ENCODE measurements around the gene C15orf39.
"Not testable (repeated sequence)": the region's sequence is repeated elsewhere in the genome, so short reads cannot be mapped to it uniquely, and the experiment has no call there.

Gene C15orf39

DNA sequence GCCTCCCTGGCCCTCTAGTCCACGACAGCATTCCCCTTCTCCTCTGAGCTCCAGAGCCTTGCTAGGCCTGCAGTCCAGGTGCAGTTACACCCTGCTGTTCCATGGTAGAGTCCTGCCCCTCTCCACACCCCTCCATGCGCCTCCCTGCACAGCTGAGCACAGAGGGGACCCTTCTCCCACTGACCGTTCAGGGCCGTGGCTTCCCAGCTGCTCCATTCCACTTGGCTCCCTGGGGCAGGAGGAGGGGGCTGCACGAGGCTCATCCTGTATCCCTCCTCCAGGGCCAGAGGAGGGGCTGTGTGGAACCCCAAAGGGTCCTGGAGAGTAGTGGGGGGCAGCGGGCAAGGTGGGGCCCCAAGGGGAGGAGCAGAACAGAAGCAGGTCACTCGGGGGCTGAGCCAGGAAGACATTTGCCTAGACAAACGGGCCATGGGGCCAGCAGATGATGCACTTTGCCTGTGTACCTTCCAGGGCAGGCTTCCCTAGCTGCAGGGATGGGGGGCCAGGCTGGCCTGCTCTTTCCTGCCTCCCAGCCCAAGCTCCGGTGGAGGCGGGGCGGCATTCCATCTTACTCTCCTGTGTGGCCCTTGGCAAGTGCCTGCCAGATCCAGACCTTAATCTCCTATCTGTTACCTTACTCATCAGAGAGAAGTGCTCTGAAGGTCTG is 35.8 kb downstream of the C15orf39 start:
- Histone ChIP-seq H3K9ac (ENCODE audit: low read length) (no peak overlapping the region), H3K27ac (ENCODE audit: low read length) (no peak overlapping the region), H2AFZ (ENCODE audit: low read depth, low read length) (no peak overlapping the region), H3K4me3 (ENCODE audit: low read length) (no peak overlapping the region), H3K27me3 (ENCODE audit: low read depth, low read length) (peaks cover 19% of the 10 kb centered on the region), H3K36me3 (replicated peaks; ENCODE audit: low read depth, low read length) (no peaks in the 10 kb centered on the region), H3K4me2 (ENCODE audit: low read length) (no peak overlapping the region), H3K9me3 (ENCODE audit: insufficient read depth, low read length) (no peaks in the 10 kb centered on the region), H3K4me1 (ENCODE audit: low read length) (peaks cover 9% of the 10 kb centered on the region), H4K20me1 (ENCODE audit: insufficient read depth, low read length) (no peaks in the 10 kb centered on the region), H3K79me2 (ENCODE audit: low read length) (no peaks in the 10 kb centered on the region)
- no peak for TF ChIP-seq EZH2phosphoT487 (IDR thresholded peaks at IDR 0.05; ENCODE audit: low read depth)
- TF ChIP-seq, protein P1, sequence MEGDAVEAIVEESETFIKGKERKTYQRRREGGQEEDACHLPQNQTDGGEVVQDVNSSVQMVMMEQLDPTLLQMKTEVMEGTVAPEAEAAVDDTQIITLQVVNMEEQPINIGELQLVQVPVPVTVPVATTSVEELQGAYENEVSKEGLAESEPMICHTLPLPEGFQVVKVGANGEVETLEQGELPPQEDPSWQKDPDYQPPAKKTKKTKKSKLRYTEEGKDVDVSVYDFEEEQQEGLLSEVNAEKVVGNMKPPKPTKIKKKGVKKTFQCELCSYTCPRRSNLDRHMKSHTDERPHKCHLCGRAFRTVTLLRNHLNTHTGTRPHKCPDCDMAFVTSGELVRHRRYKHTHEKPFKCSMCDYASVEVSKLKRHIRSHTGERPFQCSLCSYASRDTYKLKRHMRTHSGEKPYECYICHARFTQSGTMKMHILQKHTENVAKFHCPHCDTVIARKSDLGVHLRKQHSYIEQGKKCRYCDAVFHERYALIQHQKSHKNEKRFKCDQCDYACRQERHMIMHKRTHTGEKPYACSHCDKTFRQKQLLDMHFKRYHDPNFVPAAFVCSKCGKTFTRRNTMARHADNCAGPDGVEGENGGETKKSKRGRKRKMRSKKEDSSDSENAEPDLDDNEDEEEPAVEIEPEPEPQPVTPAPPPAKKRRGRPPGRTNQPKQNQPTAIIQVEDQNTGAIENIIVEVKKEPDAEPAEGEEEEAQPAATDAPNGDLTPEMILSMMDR (IDR thresholded peaks at IDR 0.05; ENCODE audit: low read depth, low read length): no peak

- H3K36me3 ChIP-seq (replicated peaks; ENCODE audit: low read depth, low read length): no peaks in the 10 kb centered on the region
- H4K20me1 ChIP-seq (ENCODE audit: insufficient read depth, low read length): no peaks in the 10 kb centered on the region
- TF ChIP-seq, protein P1 (IDR thresholded peaks at IDR 0.05; ENCODE audit: low read depth, low read length): no peak
- TF ChIP-seq EZH2phosphoT487 (IDR thresholded peaks at IDR 0.05; ENCODE audit: low read depth): no peak
- H2AFZ ChIP-seq (ENCODE audit: low read depth, low read length): no peak overlapping the region
- no peak overlapping the region for H3K27ac ChIP-seq (ENCODE audit: low read length)
- H3K79me2 ChIP-seq (ENCODE audit: low read length): no peaks in the 10 kb centered on the region
- no peaks in the 10 kb centered on the region for H3K9me3 ChIP-seq (ENCODE audit: insufficient read depth, low read length)
- H3K4me3 ChIP-seq (ENCODE audit: low read length): no peak overlapping the region
- peaks cover 19% of the 10 kb centered on the region for H3K27me3 ChIP-seq (ENCODE audit: low read depth, low read length)
- no peak overlapping the region for H3K9ac ChIP-seq (ENCODE audit: low read length)
- no peak overlapping the region for H3K4me2 ChIP-seq (ENCODE audit: low read length)
- H3K4me1 ChIP-seq (ENCODE audit: low read length): peaks cover 9% of the 10 kb centered on the region
Observed at GRCh38 chr15:75238150-75238549, 36.5 kb downstream of the C15orf39 start.

DNA sequence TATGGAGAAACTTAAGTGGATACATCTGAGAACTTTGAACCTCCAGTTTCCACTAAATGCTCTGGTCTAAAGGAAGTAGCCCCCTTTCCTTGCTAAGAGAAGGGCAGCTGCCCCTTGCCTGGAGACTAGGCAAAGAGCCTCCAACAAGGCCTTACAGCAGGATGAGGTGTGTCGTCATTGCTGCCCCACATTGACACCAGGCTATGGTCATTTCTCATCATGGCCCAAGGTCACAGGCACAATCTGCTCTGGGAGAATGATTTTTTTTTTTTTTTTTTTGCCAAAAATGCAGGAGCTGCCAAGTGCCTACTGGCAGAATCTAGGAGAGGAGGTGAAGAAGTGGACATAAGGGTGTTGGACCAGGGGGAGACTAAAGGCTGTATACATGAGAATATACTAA is 44.1 kb downstream of the C15orf39 start:
- not testable (repeated sequence) for H2AFZ ChIP-seq (ENCODE audit: low read depth, low read length); H3K4me1 ChIP-seq (ENCODE audit: low read length); H3K79me2 ChIP-seq (ENCODE audit: low read length); H3K9ac ChIP-seq (ENCODE audit: low read length); H3K4me3 ChIP-seq (ENCODE audit: low read length); H4K20me1 ChIP-seq (ENCODE audit: insufficient read depth, low read length); H3K27ac ChIP-seq (ENCODE audit: low read length); H3K36me3 ChIP-seq (replicated peaks; ENCODE audit: low read depth, low read length); H3K4me2 ChIP-seq (ENCODE audit: low read length); H3K9me3 ChIP-seq (ENCODE audit: insufficient read depth, low read length)
- H3K27me3 ChIP-seq (ENCODE audit: low read depth, low read length): peaks cover 44% of the 10 kb centered on the region

GRCh38 chr15:75248991-75249390 is 47.3 kb downstream of the C15orf39 start:
- not testable (repeated sequence) for H2AFZ ChIP-seq (ENCODE audit: low read depth, low read length); H4K20me1 ChIP-seq (ENCODE audit: insufficient read depth, low read length); H3K36me3 ChIP-seq (replicated peaks; ENCODE audit: low read depth, low read length); H3K27ac ChIP-seq (ENCODE audit: low read length); H3K4me2 ChIP-seq (ENCODE audit: low read length); H3K9ac ChIP-seq (ENCODE audit: low read length); H3K4me1 ChIP-seq (ENCODE audit: low read length); H3K9me3 ChIP-seq (ENCODE audit: insufficient read depth, low read length); H3K4me3 ChIP-seq (ENCODE audit: low read length); H3K79me2 ChIP-seq (ENCODE audit: low read length)
- H3K27me3 ChIP-seq (ENCODE audit: low read depth, low read length): peaks cover 56% of the 10 kb centered on the region

DNA sequence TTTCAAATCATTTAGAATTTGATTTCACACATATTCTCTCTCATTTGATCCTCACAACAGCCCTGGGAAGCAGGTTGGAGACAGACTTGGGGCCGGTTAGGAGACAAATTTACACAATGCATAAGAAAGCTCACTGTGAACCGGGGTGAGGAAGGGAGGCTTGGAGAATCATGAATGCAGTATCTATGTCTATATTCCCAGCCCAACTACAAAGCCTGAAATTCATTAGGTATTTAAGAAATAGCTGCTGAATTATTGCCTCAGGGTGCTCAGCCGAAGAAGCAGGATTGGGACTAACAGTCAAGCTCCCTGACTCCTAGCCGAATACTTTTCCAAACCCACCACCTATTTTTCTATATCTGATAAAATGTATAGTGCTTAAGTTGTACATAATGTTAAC is 48.0 kb downstream of the C15orf39 start:
- peaks cover 54% of the 10 kb centered on the region for H3K27me3 ChIP-seq (ENCODE audit: low read depth, low read length)
- H2AFZ ChIP-seq (ENCODE audit: low read depth, low read length): no peak overlapping the region
- no peaks in the 10 kb centered on the region for H4K20me1 ChIP-seq (ENCODE audit: insufficient read depth, low read length)
- H3K4me3 ChIP-seq (ENCODE audit: low read length): no peak overlapping the region
- H3K36me3 ChIP-seq (replicated peaks; ENCODE audit: low read depth, low read length): no peaks in the 10 kb centered on the region
- no peak for TF ChIP-seq EZH2phosphoT487 (IDR thresholded peaks at IDR 0.05; ENCODE audit: low read depth)
- no peak overlapping the region for H3K9ac ChIP-seq (ENCODE audit: low read length)
- no peak overlapping the region for H3K27ac ChIP-seq (ENCODE audit: low read length)
- no peaks in the 10 kb centered on the region for H3K79me2 ChIP-seq (ENCODE audit: low read length)
- H3K4me1 ChIP-seq (ENCODE audit: low read length): no peaks in the 10 kb centered on the region
- no peak overlapping the region for H3K4me2 ChIP-seq (ENCODE audit: low read length)
- H3K9me3 ChIP-seq (ENCODE audit: insufficient read depth, low read length): no peaks in the 10 kb centered on the region

DNA sequence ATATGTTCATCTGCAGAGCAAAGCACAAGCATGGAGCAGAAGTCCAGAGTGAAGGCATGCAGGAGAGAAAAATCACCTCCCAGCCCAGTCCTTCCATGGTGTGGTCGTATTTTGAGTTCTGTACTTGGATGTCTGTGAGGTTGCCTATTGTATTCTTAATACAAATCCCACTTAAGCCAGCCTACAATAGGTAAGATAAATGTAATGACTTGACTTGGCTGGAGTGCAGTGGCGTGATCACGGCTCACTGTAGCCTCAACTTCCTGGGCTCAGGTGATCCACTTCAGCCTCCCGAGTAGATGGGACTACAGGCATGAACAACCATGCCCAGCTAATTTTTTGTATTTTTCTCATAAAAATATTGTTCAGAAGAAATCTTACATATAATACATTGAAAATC is 49.7 kb downstream of the C15orf39 start:
- not testable (repeated sequence) for H3K4me2 ChIP-seq (ENCODE audit: low read length); H3K4me3 ChIP-seq (ENCODE audit: low read length); H4K20me1 ChIP-seq (ENCODE audit: insufficient read depth, low read length); H3K27ac ChIP-seq (ENCODE audit: low read length); H3K36me3 ChIP-seq (replicated peaks; ENCODE audit: low read depth, low read length); H3K9me3 ChIP-seq (ENCODE audit: insufficient read depth, low read length); H2AFZ ChIP-seq (ENCODE audit: low read depth, low read length); H3K79me2 ChIP-seq (ENCODE audit: low read length); H3K9ac ChIP-seq (ENCODE audit: low read length); H3K4me1 ChIP-seq (ENCODE audit: low read length)
- H3K27me3 ChIP-seq (ENCODE audit: low read depth, low read length): peaks cover 54% of the 10 kb centered on the region

DNA sequence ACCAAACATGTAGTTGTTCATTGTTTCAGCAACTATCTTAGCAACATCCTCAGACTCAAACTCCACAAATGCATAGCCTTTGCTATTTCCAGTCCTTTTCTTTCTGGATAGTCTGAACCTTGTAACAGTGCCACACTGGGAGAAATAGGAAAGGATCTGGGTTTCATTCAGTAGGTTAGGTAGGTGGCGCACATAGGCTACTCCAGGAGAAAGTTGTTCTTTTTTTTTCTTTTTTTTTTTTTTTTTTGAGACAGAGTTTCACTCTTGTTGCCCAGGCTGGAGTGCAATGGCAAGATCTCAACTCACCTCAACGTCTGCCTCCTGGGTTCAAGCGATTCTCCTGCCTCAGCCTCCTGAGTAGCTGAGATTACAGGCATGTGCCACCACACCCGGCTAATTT is 50.6 kb downstream of the C15orf39 start:
- H3K9me3 ChIP-seq (ENCODE audit: insufficient read depth, low read length); H3K4me3 ChIP-seq (ENCODE audit: low read length); H3K36me3 ChIP-seq (replicated peaks; ENCODE audit: low read depth, low read length); H4K20me1 ChIP-seq (ENCODE audit: insufficient read depth, low read length); H3K79me2 ChIP-seq (ENCODE audit: low read length); H3K4me2 ChIP-seq (ENCODE audit: low read length); H3K4me1 ChIP-seq (ENCODE audit: low read length); H3K27ac ChIP-seq (ENCODE audit: low read length); H2AFZ ChIP-seq (ENCODE audit: low read depth, low read length); H3K9ac ChIP-seq (ENCODE audit: low read length): not testable (repeated sequence)
- peaks cover 51% of the 10 kb centered on the region for H3K27me3 ChIP-seq (ENCODE audit: low read depth, low read length)

GRCh38 chr15:75258034-75258433 is 56.4 kb downstream of the C15orf39 start, which contains the start of gene GOLGA6C:
Gene GOLGA6C, plus strand, starts transcription at chr15:75258334. Its CDS starts 265 bp downstream, at chr15:75258599.
- not testable (repeated sequence) for H3K79me2 ChIP-seq (ENCODE audit: low read length); H3K4me3 ChIP-seq (ENCODE audit: low read length); H2AFZ ChIP-seq (ENCODE audit: low read depth, low read length); H3K4me2 ChIP-seq (ENCODE audit: low read length); H4K20me1 ChIP-seq (ENCODE audit: insufficient read depth, low read length); H3K9me3 ChIP-seq (ENCODE audit: insufficient read depth, low read length); H3K36me3 ChIP-seq (replicated peaks; ENCODE audit: low read depth, low read length); H3K4me1 ChIP-seq (ENCODE audit: low read length); H3K9ac ChIP-seq (ENCODE audit: low read length); H3K27ac ChIP-seq (ENCODE audit: low read length); H3K27me3 ChIP-seq (ENCODE audit: low read depth, low read length)

Measured in OCI-LY3 (cell line).